ENCODE measurements around the gene FUT2. TPM values are rescaled to one million over a fixed set of nuclear protein-coding genes. Genes with fewer than 3 reads are reported as not detected.

The FUT2 gene
- total RNA-seq, 1 donor from 2014 or later: not detected

DNA sequence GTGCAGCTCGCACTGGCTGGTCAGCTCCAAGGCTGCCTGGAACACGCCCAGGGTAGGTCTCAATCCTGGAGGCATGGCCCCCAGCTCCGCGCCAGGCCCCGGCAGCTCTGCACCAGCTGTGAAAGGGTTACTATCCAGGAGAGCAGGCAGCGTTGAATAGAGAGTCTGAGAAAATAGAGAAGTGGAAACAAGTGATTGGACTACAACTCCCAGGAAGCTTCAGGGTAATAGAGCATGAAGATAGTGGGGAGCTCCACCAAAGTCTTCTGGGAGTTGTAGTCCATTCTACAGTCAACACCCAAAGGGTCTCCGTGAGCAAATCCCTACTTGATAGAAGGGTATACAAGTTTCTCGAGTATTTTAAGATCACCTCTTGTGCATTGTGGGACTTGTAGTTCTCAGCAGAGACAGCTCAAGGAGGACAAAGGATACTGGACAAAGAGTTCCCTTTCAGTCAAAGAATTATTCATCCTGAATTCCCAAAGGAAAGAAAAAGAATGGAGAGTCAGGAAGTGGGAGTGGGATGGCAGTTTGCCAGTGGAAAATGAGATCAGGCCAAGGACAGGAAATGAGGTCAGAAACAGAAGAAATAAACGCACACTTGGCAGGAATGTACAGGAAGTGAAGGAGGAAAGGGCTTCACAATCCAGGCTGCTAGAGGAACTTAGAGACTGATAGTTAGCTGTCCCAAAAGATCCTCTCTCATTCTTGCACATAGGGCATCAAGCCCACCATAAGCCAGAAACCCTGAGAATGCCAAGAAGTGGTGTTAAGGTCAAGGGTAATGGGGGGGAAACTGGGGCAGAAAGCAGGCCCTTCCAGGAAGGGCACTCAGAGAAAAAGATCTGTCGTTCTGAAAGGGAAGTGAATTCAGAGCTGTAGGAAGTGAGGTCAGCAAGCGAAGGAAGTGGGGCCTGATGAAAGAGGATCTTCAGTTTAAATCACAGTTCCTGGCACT, 29.3 kb downstream of the FUT2 start:
- peak; percentile 74 for DNase-seq (ENCODE audit: low read depth)

DNA sequence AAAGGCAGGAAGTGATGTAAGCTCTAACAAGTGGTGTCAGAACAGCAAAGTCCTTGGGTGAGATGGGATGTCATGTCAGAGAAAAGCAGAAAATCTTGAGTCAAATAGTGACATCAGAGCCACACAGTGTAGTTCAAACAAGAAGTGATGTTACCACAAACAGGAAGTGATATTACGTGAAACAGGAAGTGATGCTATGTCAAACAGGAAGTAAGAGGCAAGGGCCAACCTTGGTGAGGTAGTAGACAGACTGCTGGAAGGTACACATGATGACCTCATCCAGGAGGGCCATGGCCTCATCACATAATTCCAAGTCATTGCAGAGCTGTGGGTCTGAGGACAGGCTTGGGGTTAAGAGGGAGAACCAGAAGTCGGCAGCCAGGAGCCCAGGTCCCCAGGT, 30.8 kb downstream of the FUT2 start:
- DNase-seq (ENCODE audit: low read depth): no peak

DNA sequence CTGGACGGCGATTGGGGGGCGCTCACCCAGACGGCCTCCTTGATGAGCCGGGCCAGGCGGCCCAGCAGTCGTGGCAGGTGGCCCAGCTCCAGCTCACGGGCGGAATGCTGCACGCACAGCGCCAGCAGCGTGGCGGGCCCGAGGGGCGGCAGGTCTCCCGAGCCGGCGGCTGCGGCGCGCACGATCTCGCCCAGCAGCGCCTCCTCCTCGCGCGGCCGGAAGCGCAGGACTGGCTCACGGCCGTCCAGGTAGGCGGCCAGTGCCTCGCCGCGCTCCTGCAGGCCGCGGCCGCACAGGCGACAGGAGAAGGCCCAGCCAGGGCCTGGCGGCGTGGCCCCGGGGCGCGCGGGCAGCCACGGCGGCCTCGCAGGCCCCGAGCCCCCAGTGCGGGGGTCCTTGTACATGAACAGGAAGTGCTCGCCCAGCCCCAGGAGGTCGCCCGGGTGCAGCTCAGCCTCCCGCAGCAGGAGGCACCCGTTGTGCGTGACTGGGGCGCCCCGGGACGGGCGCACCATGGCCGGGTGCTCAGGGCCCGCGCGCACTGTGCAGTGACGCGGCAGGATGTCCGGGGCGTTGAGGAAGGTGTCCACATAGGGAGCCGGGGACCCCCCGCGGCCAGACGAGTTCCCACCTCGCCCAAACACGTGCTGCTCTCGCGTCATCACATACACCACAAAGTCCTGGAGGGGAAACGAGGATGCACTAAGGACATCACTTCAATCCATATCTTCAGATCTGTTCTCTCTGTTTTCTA, 33.3 kb downstream of the FUT2 start:
- no peak for DNase-seq (ENCODE audit: low read depth)

DNA sequence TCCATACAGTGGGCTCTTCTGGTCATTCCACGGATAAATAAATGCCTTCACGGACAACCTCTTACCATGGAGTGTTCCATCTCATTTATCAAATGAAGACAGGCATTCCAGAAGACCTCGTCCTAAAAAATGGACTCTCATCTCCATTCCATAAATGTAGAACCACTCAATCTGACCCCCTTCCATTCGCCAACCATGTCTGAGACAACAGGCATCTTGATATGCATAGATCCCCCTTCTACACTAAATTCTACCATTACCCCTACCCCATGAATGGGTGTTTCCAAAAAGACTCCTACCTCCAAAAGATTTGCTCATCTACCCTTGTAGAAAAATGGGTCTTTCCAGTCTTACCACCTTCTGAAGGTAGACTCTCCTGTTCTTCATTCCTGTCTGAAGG, 35.7 kb downstream of the FUT2 start:
- no peak for DNase-seq (ENCODE audit: low read depth)

DNA sequence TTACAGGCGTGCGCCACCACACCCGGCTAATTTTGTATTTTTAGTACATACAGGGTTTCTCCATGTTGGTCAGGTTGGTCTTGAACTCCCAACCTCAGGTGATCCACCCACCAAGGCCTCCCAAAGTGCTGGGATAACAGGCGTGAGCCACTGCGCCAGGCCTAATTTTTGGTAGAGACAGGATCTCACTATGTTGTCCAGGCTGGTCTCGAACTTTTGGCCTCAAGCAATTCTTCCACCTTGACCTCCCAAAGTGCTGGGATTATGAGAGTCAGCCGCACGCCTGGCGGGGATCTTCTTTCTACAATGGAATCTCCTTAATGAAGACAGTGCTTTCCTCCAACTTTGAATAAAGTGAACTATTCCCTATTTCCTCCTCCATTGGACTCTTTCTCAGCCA, 38.9 kb downstream of the FUT2 start:
- DNase-seq (ENCODE audit: low read depth): no peak

DNA sequence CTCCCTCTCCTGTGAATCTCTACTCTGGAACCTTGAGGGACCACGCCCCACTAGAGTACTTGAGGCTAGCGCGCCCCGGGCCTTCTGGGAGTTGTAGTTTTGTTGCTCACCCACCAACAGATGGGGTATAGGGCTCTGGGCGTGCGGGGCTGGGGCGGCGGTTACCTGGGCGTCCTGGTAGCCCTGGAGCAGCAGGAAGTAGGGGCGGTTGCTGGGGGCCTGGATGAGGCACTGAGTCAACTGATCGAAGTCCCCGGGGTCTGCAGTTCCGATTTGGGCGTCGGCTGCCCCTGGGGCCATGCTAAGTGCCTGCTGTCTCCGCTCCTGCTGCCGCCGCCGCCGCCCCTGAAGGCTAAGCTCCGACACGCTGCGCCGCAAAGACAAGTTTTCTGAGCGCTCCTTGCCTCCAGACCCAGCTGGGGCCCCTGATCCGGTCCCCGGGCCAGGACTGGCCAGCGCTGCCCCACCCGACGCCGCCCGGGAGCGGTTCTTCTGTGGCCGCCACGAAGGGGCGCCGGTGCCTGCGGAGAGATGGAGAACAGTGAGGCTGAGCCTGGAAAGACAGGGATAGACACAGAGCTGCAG, 39.4 kb downstream of the FUT2 start:
- no peak for DNase-seq (ENCODE audit: low read depth)

DNA sequence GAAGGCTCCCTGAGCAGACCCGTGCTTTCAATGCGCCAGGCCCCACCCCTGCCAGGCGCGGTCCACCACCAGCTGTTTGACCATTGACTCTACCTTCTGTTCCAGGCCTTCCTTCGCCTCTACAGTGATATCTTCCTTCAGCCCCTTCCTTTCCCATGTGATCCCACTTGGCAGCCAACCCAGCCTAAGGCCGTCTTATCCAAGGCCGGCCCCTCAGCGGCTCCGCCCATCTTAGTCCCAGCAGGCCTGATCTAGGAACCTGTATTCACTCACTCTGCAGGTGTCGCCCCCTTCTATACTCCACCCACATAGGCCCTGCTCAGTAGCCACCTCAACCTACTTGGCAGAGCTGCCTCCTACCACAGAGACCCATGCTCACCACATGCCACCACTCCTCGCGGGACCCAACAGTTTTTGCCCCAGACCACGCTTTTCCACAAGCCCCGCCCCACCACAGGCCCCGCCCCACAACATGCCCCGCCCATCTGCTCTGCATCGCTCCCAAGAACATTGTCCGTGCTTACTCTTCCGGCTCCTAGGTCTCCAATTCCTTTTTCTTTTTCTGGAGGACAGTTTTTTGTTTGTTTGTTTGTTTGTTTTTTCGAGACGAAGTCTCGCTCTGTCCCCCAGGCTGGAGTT, 41.7 kb downstream of the FUT2 start:
- no peak for DNase-seq (ENCODE audit: low read depth)

DNA sequence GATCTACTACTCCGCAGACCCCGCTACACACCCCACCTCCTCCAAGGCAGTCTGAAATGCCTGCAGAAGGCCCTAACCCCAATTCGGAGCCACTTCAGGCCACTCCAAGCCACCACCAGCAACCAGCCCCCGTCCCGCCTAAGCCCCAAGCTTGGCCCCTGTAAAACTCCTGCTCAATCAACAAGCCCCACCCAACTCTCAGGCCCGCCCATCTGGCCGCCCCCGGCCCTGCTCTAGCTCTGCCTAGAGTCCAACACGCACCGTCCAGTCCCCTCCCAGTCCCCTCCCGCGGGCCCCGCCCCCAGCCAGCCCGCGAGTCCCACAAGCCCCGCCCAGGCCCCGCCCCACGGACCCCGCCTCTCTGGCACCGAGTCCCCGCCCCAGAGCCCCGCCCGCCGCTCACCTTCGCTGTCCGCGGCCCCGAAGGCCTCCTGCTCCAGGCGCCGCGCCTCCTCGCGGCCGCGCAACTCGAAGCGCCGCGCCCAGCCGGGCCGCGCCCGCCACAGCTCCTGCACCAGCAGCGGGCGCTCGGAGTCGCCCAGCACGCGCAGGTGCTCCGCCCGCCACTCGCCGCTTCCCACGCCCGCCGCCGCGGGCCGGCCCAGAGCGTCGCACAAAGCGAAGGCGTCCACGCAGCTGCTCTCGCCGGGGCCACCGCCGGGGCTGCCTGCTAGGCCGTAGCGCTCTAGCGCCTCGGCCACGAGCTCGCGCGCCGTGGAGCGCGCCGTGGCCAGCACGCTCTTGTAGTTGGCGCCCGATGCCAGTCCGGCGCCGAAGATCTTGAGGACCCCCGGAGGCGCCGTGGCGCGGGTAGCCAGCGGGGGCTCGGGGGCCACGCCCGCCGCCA, 43.0 kb downstream of the FUT2 start:
- DNase-seq (ENCODE audit: low read depth): peak; percentile 82

DNA sequence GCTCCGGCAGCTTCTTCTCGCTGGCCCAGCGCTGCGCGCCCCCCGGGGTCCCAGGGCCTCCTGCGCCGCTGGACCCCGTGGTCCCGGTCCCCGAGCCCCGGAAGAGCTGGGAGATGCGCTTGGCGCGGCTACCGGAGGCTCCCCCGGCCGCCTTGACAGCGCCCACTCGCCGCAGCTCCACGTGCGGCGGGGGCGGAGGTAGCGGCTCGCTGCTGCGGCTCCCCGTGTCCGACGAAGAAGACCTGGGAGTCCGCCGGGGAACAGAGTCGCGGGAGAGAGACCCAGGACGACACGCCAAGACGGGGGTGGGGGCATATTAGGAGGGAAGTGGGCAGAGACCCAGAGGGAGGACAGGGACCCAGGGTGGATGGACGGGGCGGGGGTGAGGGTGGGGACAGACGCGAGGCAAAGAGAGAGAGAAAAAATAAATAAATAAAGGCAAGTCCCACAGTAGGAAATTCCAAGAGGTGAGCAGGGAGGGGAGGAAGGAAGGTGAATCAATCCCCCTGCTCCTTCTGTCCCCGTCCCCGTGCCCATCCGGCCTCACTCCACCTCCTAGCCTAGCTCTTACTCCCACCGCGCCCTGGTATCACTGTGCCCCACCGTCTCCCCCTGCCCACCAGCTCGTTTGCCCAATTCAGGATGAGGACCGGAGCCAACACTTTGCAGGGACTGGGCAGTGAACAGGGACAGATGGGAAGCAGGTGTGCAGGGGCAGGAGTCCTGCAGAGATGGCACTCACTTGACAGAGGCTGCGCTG, 43.8 kb downstream of the FUT2 start:
- no peak for DNase-seq (ENCODE audit: low read depth)

DNA sequence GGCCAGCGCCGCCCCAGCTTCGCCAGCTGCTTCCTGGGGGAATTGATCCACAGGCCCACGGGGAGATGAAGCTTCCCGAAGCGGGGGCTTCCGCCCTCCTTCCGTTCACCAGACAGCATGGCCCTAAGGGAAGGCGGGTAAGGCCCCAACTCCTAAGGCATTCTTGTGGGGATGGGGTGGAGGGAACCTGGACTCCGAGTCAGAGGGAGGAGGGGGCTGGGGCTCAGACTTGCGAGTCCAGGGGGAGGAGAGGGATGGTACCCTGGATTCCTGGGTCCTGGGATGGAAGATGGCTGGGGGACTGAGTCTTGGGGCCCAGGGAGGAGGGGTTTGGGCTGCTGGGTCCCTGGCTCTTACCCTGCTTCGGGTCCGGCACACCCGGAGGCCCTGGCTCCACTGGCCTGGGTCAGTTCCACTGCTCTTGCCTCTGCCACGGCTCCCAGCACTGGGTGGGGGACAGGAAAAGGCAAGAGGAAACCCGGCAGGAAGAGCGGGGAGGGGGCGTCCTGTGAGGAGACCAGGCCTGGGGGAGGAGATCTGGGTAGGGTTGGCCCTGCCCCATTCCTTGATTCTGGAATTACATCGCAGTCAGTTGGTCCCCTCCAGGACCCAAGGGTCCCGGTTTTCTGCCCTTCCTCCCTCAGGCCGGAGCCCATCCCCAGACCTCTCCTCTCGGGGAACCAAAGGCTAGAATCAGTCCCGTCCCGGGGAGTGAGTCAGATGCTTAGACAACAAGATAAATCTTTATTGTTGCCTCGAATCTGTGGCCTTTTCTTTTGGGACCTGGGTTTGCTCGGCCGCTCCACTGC, 44.6 kb downstream of the FUT2 start, which contains the start of gene RASIP1:
Gene RASIP1, minus strand, starts transcription at position 447 of the 809 bp plus-strand sequence. Its CDS starts 328 bp downstream, at position 119.
- DNase-seq (ENCODE audit: low read depth): no peak

DNA sequence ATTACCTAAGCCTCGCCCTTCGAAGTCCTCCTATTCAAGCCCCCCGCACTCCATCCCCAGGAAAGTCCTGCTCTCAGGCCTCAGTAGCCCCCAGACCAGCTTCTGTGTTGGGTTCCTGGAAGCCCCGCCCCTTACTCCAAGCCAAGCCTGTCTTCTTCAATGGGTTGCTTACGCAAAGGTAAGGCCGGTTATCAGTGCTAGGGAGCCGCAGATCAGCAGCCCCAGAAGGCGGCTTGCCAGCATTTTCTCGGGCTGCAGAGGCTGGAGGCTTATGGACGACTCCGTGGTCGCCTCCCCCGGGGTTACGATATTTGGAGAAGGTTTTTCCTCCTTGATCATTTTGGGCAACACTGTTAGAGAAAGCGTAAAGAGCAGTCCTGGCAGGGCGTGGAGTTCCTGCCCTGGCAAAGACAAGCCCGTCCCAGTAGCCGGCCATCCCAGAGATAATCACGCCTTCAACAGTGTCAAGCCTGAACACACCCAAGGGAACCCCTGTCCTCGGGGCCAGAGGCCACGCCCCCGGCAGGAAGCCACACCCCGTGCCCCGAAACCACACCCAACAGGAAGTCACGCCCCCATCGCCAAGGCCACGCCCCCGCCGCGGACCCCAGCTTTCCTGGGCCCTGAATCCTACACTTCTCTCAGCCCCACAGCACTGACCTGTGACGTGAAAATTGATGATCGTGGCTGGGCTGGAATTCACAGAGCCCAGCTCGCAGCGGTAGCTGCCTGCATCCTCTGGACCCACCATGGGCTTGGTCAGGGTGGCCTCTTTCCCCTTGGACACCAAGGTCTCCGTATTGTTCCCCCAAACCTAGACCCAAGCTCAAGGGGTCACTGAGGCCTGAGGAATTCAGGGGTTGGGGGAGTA, 45.6 kb downstream of the FUT2 start:
- no peak for DNase-seq (ENCODE audit: low read depth)

DNA sequence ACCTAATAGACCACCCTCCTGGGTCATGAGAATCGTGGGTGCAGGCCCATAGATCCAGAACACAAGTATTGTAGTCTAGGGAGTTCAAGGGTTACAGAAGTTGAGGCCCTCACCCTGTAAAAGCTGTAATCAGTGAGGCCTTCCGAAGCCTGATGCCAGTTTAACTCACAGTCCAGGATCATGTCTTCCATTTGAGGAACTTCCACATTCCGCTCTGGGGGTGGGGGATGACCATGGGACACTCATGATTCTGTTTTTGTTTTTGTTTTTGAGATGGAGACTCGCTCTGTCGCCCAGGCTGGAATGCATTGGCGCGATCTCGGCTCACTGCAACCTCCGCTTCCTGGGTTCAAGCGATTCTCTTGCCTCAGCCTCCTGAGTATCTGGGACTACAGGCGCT, 46.3 kb downstream of the FUT2 start:
- DNase-seq (ENCODE audit: low read depth): no peak

DNA sequence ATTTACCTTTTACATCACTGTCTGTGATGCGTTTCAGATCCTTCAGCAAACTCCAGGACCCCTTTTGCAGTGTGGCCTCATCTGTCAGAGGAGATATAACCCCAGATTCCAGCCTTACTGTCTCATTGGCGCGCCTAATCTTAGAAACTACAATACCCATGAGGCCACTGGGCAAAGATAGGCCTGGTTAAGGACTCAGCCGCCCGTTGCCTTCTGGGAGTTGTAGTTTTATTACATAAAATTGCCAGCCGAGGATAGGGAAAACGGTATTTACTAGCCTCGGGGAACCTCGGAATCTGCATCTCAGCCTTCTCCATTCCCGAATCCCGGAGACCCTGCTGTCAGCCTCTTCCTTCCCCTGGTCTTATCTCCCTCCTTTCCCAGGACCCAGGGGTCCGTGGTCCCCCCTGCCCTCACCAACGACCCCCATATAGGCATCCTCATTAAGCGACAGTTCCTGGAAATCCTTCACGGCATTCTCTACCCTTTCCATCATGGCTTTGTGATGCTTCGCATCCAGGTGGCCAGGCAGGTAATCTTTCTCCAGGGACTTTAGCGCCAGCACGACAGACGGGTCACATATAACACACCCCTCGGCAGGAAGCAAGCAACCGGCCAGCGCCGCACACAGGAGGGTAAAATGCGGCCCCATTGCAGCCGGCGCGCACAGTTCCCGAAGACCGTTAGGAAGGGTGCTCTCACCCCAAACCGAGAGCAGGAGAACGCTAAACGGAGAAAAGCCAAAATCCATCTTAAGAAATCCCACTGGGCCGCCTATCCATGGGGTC, 49.6 kb downstream of the FUT2 start:
- peak; percentile 54 for DNase-seq (ENCODE audit: low read depth)

DNA sequence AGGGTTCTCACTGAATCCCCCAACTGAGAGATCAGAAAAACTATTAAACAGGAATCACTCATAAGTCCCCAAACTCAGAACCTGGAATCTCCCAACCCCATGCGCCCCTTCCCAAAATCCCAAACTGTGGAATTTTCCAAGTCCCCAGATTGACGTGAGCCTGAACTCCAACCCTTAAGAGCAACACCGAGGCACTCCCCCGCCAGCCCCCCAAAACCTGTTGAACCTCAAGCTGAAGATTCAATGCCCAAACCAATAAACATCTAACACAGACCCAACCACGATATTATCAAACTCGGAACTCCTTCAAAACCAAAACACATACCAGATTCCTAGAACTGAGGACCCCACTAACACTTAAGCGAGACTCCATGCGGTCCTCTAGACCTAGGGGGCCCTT, 50.3 kb downstream of the FUT2 start:
- DNase-seq (ENCODE audit: low read depth): no peak

DNA sequence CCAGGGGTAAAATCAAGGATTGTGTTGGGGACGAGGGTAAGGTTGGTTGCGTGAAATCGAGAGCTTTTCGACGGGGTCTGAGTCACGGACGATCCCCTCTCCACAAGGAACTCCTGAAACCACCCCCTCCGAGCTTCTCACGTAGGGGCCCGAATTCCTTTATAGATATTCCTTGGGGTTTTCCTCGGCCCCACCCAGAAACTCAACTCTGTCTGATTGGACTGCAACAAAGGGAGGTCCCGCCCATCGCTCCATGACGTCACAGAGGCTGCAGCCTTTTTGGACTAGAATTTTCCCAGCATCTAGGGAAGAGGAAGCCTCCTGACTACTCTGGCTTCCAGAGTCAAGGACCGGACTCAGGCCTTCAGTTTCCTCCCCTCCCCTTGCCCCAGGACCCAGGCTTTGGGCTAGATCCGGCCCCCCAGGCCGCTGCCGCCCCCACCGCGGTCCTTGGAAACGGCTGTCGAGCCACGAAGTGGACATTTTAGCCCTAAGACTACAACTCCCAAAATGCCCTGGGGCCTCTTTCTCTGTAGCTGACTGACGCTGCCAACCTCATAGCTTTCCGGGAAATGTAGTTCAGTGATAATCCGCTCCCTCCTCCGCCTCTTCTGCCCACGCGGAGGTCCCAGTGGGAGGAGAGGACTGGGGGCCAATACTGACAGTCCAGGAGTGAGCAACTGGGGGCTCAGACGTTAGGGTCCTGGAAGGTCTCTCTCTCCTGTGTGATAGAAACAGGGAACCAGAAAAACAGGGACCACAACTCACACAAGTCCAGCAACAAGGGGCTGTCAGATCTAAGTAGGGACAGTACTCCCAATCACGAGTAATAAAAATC, 51.2 kb downstream of the FUT2 start, which contains the start of gene IZUMO1:
Gene IZUMO1, minus strand, starts transcription at position 172 of the 838 bp plus-strand sequence. CDS start 1,050 bp downstream, outside the sequence.
- peak; percentile 68 for DNase-seq (ENCODE audit: low read depth)

Measured in myocyte (in vitro differentiated cells).